Mesenchymal stem cell (in vitro differentiated cells and primary cell): ENCODE results near the gene HMGB3. TPM values are rescaled to one million over a fixed set of nuclear protein-coding genes. Genes with fewer than 3 reads are reported as not detected.

Experiments
- small RNA-seq: library from polyadenylated mRNA; stranded (forward); fragments of <200 nt; extraction: miRNeasy Mini kit (QIAGEN cat#:217004); gene quantifications from one replicate; pipeline ENCODE3, GENCODE V24; 2013; ENCODE audit warnings: low read depth

HMGB3 gene

Small RNA genes within 50 kb of the gene (small RNA-seq; reads per million reads assigned to genes)
- not detected for gene RNA5SP525
- gene RNU6-383P, result not detected
- not detected for gene RPL12P50
